Cortex of kidney (tissue), 1 donor: ENCODE results near the gene JAKMIP1.

ENCODE experiments used
- DNase-seq: peaks from one replicate; lab custom pipeline; 2025; lab: John Stamatoyannopoulos, UW

The JAKMIP1 gene

GRCh38 chr4:6180841-6181631 lies 19.3 kb downstream of the JAKMIP1 start:
- DNase-seq = no peak

GRCh38 chr4:6179362-6179761 lies 21.0 kb downstream of the JAKMIP1 start:
- no peak for DNase-seq

- DNase-seq = no peak
Observed at GRCh38 chr4:6178757-6179156, 21.6 kb downstream of the JAKMIP1 start.

GRCh38 chr4:6177587-6178197 lies 22.7 kb downstream of the JAKMIP1 start:
- DNase-seq = no peak

GRCh38 chr4:6175426-6175825 lies 24.9 kb downstream of the JAKMIP1 start:
- DNase-seq = no peak

GRCh38 chr4:6172927-6173200 lies 27.5 kb downstream of the JAKMIP1 start:
- DNase-seq = no peak

- DNase-seq = no peak
Observed at GRCh38 chr4:6172093-6172926, 28.0 kb downstream of the JAKMIP1 start.

- no peak for DNase-seq
Observed at GRCh38 chr4:6169239-6169638, 31.1 kb downstream of the JAKMIP1 start.

GRCh38 chr4:6165766-6166165 lies 34.6 kb downstream of the JAKMIP1 start:
- DNase-seq = no peak

GRCh38 chr4:6162885-6163284 lies 37.5 kb downstream of the JAKMIP1 start:
- DNase-seq = no peak

GRCh38 chr4:6161921-6162464 lies 38.4 kb downstream of the JAKMIP1 start:
- no peak for DNase-seq

GRCh38 chr4:6160536-6160935 lies 39.8 kb downstream of the JAKMIP1 start:
- DNase-seq = no peak

GRCh38 chr4:6157926-6158325 lies 42.4 kb downstream of the JAKMIP1 start:
- no peak for DNase-seq

GRCh38 chr4:6155996-6156750 lies 44.2 kb downstream of the JAKMIP1 start:
- no peak for DNase-seq

- DNase-seq = no peak
Observed at GRCh38 chr4:6154875-6155274, 45.5 kb downstream of the JAKMIP1 start.

GRCh38 chr4:6153874-6154273 lies 46.5 kb downstream of the JAKMIP1 start:
- no peak for DNase-seq

GRCh38 chr4:6152869-6153705 lies 47.3 kb downstream of the JAKMIP1 start:
- no peak for DNase-seq

GRCh38 chr4:6150046-6150735 lies 50.2 kb downstream of the JAKMIP1 start:
- no peak for DNase-seq

- DNase-seq = no peak
Observed at GRCh38 chr4:6148506-6149205, 51.7 kb downstream of the JAKMIP1 start.

- no peak for DNase-seq
Observed at GRCh38 chr4:6147441-6147840, 52.9 kb downstream of the JAKMIP1 start.
